HuH-7.5 (cell line): ENCODE data around the gene C8A.
A peak's percentile ranks its signal among the peaks of the same experiment; 100 is the strongest.

ENCODE experiments used
- DNase-seq: peaks from one replicate; pipeline ENCODE4 v3.0.0; 2011; ENCODE audit warnings: low spot score

Gene C8A

DNA sequence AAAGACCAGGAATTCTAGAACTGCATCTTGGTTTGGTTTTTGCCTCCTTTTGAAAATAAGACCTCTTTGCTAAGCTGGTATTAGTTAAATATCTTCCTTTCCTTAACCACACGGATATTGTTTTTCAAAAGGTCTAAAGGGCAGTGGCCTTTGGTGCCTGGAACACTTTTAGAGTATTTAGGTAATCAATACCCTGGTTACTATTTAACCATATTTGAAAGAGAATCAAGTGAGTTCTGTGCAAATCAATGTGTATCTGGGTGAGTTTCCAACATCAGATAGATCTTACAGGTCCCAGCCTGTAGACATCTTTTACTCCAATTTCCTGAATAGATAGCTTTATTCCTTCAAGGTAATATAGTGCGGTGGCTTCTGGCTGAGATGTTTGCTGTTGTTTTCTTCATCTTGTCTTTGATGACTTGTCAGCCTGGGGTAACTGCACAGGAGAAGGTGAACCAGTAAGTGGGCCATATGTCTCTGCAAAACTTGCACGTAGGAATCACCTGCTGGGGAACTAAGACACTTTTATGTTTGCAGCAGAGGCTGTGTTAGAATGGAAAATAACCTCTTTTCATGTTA, at the start of gene C8A:
Gene C8A (plus strand): TSS at position 277 of the 579 bp plus-strand sequence. CDS start 105 bp downstream, at position 382.
- no peak for DNase-seq

DNA sequence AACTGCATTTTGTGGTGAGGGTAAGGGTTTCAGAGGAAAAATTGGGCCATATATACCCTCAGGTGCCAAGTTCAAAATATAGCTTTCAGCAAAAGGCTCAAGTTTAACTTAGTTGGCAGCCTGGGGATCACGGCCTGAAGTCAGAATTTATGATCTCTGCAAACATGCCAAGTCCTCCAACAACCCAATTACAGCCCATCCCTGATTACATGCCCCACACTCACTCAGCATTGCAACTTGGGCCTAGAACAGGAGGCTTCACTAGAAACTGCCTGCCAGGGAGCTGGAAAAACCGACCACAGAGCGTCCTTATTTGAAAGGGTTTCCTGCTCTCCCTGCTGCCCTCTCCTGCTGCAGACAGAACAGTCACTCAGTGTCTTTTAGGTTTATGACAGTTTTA, 47.8 kb upstream of the C8A start:
- DNase-seq = no peak

DNA sequence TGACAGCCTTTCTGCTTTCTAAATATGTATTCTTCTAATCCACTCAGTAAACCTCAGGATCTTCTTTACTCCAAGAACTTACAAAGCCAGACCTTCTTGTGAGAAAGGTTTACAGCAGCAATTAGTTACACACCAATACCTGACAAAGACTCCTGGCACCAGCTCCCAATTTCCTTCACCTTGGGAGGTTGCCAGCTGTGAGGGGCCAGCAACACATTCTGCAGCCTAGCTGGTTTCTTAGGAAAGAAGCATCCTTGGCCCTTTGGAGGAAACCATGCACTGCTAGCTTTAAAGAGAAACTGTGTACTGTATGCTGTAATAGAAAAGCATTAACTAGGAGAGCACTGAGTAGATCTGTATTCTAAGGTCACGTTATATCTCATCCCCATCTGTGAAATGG, 46.2 kb upstream of the C8A start:
- DNase-seq = no peak

DNA sequence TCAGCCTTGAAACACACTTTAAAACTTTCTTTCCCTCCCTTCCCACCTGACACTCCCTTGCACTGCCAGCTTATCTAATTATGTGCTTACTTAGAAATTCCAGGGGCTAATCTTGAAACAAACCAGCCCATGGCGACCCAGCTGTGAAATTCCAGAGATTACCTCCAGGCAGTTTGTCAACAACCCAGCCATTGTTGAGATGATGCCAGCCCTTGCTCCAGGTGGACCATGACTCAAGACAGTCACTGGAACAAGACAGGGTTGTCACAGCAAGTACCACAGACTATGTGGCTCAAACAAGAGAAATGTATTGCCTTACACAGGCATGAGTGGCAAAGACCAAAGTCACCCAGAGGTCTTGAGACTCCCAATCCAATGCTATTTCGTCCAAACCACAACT, 43.3 kb upstream of the C8A start:
- DNase-seq = no peak

DNA sequence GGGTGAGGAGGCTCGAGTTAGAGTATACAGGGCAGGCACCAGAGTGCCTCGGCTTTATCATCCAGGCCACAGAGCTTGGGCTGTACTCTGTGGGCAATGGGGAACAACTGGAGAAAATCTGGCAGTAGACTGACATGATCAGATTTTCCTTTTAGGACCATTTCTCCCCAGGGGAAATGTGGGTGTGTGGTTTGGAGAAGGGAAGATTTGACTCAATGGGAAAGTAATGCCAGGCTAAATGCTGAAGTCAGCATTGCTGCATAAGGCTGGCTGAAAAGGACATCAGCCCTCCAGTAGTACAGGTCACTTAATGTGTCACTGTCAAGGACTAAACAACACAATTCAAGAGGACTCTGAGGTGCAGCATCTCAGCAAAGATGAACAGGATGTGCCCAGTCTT, 40.4 kb upstream of the C8A start:
- no peak for DNase-seq

DNA sequence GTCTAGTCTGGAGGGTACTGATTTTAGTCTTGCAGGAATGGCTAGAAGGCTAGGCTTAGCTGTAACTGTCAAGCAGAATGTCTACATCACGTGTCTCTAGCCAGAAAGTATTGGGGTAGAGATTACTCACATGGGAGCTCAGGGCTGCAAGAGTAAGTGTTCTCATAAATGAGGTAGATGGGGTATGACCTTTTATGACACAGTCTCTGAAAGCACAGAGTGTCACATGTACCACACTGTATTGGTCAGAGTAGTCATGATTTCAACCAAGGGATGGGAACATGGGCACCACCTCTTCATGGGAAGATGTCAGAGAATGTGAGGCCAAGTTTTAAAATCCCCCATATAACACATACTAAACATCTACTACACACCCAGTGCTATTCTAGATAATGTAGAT, 38.3 kb upstream of the C8A start:
- no peak for DNase-seq

DNA sequence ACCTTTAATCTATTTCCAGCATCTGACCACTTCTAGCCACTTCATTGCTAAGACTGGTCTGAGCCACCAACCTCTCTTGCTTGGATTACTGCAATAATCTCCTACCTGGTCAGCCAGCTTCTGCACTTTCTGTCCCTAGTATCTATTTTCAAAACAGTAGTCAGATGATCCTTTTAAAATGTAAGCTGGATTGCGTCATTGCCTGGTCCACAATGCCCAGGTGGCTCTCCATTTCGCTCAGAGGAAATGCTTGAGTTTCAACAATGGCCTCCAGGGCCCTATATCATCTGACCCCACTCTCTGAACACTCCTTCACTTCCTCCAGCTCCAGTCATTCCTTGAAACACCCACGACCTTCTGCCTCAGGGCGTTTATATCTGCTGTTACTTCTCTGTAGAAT, 37.7 kb upstream of the C8A start:
- DNase-seq = no peak

DNA sequence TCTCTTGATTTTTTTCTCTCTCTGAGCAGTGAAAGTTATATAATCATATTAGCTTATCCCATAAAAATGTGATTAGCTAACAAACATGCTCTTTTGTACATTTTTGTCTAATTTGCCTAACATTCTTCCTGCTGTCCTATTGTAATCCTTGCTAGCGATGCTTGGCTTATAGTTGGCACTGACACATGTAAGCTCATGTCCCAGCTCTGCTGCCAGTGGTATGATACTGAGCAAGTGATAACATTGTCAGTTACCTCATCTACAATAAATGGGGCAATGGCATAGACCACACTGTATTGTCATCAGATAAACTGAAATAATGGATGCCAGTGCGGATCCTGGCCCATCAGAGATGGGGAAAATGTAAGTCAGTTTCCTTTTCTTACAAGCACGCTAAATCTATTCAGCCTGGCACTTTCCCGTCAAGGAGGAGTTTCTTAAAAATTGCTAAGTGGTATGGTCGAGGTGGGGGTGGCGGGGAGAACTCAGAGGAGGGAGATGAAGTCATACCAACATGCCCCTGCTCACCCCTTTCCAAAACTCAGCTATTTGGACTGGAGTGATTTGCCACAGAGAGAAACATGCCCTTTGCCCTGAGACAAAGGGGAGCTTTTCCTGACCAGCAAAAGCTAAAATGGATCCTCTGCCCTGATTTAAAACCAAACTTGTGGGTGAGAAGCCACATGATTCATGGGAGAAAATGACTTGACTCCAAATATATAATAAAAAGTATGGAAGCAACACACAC, 36.7 kb upstream of the C8A start:
- no peak for DNase-seq

DNA sequence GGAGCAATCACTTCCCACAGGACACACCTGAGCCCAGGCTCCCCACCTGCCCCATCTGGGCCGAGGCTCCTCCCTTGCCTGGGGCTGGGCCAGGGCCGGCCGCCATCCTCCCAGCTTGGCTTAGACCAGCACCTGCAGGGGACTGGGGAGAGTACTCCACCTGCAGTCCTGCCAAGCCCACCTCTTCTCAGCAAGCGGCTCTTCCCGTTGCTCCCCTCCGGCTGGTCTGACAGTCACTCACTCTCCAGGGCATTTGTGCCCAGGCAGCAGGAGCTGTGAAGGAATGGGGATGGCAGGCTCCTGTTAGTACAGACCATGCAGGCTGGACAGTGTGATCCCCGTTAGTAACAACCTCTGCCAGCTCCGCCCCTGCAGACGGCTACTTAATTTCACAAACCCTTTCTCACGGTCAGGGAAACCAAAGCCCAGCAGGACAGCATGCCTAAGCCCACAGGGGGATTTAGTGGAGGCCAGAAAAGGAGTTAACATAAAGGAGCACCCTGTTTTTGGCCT, 35.2 kb upstream of the C8A start, which contains the start of gene FYB2:
Gene FYB2 (minus strand): TSS at position 18 of the 513 bp plus-strand sequence. CDS start 114 bp downstream, outside the sequence.
- no peak for DNase-seq

DNA sequence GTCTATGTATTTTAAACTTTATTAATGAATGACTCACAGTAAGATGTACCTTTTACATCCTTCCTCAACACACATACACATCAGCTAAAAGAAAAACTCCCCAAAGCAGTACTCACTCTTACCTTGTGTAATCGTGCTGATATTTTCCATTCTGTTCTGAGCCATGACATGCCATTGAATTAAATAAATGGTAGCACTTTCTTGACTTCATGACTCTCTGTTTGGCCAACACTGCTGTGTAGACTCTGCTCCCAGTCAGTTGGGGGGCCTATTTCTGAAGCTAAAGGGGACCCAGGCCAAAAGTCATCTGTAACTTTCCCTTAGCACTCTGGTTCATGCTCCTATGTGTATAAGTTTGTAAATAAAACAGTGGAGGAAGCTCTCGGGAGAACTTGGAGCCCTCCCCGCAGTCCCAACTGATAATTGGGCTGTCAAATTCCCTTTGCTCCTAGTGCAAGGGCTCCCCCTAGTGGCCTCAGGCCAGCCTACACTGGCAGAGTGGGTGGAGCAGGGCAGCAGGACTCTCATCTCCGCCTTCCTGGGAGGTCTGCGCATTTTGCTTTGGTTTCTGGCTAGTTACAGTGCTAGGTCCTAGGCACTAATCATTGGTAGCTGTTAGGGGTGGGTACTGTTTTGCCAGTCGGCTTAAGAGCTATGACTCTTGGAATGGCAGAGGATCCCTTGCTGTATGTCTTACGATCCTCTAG, 33.7 kb upstream of the C8A start:
- DNase-seq = peak; percentile 56

DNA sequence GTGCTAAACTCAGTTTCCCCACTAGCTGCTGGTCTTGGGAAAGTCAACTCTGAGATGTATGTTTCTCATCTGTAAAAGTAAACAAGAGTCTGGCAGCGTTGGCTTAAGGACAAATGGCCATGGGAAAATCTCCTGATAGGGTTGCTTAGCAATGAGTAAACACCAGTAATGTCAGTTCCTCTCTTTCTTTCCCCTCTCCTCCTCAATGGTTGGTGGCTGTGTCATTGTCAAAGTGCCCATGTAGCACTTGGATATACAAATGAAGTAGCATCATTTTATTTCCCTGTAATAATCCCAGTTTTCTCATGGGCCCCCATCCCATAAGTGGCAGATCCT, 33.2 kb upstream of the C8A start:
- peak; percentile 22 for DNase-seq

DNA sequence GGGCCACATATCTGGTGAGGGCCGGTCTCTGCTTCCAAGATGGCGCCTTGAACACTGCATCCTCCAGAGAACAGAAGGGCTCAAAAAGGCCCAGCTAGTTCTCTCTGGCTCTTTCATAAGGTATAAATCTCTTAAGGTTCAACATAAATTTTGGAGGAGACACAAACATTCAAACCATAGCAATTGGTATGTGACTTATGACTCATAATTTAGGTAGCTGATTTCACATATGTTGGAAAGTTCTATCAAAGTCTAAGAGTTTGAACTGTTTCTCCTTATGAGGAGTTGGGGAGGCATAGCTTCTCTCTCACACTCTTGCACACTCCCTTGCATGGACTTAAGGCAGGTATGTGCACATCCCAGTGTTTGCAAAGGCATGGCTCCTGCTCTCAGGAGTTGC, 30.3 kb upstream of the C8A start:
- no peak for DNase-seq

DNA sequence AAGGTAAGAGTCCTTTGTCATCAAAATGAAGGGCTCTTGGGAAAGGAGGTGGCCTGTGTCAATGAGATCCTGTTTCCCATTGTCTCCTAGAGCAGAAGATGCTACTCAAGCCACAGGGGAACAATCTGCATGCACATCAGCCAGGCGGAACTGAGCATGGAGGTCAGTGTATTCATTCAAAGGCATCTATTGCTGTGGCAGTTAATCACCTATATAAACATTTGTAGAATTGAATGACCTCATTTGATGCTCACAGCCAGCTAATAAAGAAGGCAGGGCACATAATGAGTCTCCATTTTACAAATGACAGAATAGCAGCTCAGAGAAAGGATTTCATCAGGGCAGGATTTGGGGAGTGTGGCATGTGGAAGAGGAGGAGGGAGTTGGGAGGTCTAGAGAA, 29.7 kb upstream of the C8A start:
- no peak for DNase-seq

DNA sequence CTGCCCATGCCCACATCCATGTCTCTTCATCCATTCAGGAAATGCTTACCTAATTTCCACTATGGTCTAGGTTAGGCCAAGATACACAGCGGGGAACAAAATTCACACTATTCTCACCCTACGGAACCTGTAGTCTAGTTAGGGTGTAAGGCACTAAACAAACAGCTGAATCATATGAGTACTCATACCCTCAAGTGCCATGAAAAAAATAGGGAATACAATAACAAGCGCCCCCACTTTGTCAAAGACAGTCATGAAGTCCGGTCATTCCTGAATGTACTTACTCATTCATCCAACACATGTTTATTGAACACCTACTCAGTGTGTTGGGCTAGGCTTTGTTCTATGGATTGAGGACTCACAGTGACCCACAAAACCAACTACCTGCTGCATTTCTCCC, 29.2 kb upstream of the C8A start:
- DNase-seq = no peak

DNA sequence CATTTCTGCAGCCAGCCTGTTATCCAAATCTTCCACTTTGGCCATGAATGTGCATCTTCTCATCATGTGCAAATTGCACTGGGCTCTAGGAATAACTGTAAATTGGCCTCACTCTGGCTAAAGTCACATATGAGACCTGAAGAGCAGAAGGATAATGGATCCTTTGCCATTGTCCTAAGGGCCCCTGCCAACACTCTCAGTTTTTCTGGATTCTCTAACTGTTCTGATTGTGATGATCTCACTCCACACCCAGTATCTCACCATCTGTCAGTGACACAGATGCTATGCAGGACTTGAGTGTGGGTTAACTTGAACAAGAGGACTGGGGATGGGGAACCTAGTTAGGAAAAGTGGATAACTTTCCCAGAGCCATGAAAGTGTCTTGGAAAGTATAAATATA, 26.9 kb upstream of the C8A start:
- DNase-seq = no peak

DNA sequence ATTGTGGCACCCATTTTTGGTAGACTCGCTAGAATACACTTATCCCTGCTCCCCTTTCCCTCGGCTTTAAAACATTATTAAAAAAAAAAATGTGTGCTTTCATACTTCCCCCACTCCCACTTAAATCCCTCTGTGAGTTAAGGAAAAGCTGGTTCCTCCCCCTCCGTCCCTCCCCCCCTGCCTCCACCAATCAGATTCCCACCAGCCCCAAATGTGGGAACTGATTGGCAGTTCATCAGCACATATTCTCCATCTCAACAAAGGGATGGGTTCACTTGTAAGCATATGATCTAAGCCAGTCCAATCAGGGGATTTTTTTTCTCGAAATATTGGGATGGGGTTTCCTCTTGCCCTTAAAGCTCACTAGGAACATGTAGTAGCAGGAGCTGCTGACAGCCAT, 24.5 kb upstream of the C8A start:
- no peak for DNase-seq

DNA sequence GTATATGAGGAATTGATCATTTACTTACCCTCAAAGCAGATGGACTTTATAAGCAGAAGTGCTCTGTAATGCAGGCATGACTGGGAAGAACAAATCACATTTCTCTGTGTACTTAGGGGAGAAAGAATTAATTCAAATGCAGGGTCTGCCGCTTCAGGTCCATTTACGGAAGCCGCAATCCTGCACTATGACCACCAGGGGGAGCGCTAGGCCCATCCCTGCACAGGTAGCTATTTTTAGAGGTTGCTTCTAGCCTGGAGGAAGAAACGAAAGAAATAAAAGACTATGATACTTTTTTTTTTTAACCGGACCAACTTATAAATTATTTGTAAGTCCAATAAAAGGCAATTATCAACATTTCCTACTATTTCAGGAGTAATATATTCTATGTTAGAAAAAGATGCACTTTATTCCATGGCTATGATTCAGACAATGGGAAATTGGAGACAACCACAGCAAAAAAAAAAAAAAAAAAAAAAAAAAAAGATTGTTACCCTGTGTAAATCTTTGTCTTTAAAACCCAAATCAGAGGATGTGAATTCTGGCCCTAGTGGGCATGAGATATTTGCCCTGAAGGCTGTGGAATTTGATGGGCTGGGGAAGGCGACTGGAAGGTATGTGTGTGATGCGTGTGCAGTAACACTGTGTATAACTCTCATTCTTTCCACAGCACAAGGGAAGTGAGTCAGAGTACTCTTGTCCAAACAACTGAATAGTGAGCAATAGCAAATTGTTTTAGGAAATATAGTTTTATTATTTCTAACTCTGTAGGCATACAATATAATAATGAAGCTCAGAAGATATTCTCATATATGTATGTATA, 22.5 kb upstream of the C8A start:
- no peak for DNase-seq

DNA sequence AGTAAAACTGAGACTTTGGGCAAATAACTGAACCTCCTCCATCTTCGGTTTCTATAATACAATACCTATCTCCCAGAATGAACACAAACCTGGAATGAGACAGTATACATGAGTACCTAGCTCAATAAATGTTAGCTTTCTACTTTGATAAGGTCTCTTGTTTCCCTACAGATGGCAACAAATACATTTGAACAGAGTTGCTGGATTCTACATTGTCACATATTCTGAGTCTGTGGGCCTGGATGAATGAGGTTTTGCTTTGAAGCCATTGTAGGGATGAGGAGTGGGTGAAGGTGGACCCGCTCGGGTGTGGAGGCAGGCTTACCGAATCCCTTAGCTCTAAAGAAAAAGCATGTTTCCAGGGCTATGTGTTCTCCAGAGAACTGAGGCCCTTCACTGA, 21.5 kb upstream of the C8A start:
- no peak for DNase-seq

DNA sequence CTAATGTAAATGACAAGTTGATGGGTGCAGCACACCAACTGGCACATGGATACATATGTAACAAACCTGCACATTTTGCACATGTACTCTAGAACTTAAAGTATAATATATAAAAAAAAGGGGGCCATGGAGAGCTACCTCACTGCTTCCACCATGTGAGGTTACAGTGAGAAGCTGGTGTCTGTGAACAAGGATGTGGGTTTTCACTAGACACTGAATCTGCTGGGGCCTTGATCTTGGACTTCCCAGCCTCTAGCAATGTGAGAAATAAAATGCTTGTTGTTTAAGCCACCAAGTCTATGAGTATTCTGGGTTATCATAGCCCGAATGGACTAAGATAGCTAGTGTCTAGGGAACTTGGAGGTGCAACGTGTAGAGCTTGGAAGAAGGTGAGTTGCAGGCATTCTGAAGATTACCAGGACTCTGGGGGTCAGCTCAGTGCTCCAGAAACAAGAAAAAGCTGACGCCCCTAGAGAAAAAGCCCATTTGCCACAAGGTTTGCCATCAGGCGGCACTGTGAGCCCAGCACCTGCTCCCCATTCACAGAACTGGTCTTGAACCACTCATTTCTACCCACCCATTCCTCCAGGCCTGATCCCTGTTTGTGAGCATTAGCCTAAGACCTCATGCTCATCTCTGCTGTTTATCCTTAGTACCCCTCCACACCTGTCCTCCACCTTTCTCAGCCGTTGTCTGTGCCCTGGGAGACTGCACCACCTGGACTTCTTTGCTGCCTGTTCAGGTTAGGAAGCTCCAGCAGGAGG, 20.3 kb upstream of the C8A start:
- no peak for DNase-seq

DNA sequence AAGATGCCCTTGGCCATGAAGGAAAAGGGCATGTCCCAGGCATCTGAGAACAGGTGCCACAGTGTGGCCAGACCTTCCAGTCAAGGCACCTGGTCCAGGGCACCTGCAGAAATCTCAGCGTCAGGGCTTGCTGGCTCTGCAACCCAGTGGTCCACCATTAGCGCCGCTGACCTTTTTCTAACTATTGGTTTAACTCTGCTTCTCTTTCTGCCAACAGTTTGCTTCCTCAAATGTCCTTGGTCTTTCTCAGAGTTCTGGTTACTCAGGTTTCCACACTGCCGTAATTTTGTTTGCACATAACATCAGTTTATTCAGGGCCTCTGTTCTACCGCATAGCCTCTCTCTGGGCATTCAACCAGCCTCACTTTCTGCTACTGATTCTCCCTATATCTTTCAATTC, 18.9 kb upstream of the C8A start:
- no peak for DNase-seq

DNA sequence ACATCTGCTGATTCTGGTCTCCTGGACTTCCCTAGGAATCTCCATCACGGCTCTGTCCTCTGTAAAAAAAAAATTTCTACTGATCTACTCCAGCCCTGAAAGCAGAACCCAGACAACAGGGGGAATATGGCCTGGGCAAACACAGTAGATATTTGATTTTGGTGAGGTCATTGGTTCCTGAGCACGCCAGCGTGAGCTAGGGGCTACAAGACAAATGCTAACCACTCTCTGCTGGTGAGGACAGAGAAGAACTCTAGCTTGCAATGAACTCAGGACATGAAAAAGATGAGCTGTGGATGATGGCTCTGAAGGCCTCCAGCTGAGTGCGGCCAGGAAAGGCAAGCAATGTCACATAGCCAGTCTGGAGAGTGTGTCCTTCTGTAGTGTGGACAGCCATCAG, 18.2 kb upstream of the C8A start:
- DNase-seq = no peak
